Activated CD8-positive, alpha-beta T cell treated with anti-CD3 and anti-CD28 coated beads for 36 hours (primary cell): ENCODE measurements around the gene BCLAF1. TPM values are rescaled to one million over a fixed set of nuclear protein-coding genes. Genes with fewer than 3 reads are reported as not detected.
A peak's percentile ranks its signal among the peaks of the same experiment; 100 is the strongest.

Experiments used
- ATAC-seq: fragments of 200-7000 bp; cut with Tn5 transposase; one replicate; pipeline ENCODE4 v1.10.0; 2021; ENCODE audit warnings: mild to moderate bottlenecking, moderate library complexity
- CTCF ChIA-PET: fragments of 350-600 bp; sonication (Branson Sonifier 250); formaldehyde crosslinking; loops from one replicate; lab custom pipeline; 2021; ENCODE audit warnings: antibody characterized with exemption; lab: Charles Lee
- POLR2A ChIA-PET: fragments of 350-600 bp; sonication (Branson Sonifier 250); formaldehyde crosslinking; loops from one replicate; lab custom pipeline; 2021; ENCODE audit warnings: antibody characterized with exemption; lab: Charles Lee
- DNase-seq: peaks from one replicate; pipeline ENCODE4 v3.0.0-alpha.2; 2020
- H3K27ac Mint-ChIP-seq: one replicate; pipeline ENCODE4 v1.8.0; 2021; ENCODE audit warnings: mild to moderate bottlenecking, mixed read lengths
- H3K27me3 Mint-ChIP-seq: one replicate; pipeline ENCODE4 v1.8.0; 2021; ENCODE audit warnings: mixed read lengths
- H3K36me3 Mint-ChIP-seq: one replicate; pipeline ENCODE4 v1.8.0; 2021; ENCODE audit warnings: low read depth, mixed read lengths
- H3K4me1 Mint-ChIP-seq: one replicate; pipeline ENCODE4 v1.8.0; 2021; ENCODE audit warnings: low read depth, mixed read lengths
- H3K4me3 Mint-ChIP-seq: one replicate; pipeline ENCODE4 v1.8.0; 2021; ENCODE audit warnings: mild to moderate bottlenecking, moderate library complexity, mixed read lengths
- H3K9me3 Mint-ChIP-seq: one replicate; pipeline ENCODE4 v1.8.0; 2021; ENCODE audit warnings: mixed read lengths
- intact Hi-C: fragments of 100-400 bp; cut with micrococcal nuclease; formaldehyde crosslinking; loops from one replicate; pipeline ENCODE4 v1.10.0; 2022
- total RNA-seq, 2 experiments: library from RNA; stranded (reverse); gene quantifications; one replicate each; pipeline ENCODE4 v1.2.3, GENCODE V29; 2021
- TF ChIP-seq, protein P1 (sequence below): fragments of 200-600 bp; IDR thresholded peaks from one replicate; pipeline ENCODE4 v1.8.0; 2022; ENCODE audit warnings: antibody characterized with exemption, mild to moderate bottlenecking

The BCLAF1 gene
- total RNA-seq, 2 experiments from 2014 or later = 128 to 137 TPM

DNA sequence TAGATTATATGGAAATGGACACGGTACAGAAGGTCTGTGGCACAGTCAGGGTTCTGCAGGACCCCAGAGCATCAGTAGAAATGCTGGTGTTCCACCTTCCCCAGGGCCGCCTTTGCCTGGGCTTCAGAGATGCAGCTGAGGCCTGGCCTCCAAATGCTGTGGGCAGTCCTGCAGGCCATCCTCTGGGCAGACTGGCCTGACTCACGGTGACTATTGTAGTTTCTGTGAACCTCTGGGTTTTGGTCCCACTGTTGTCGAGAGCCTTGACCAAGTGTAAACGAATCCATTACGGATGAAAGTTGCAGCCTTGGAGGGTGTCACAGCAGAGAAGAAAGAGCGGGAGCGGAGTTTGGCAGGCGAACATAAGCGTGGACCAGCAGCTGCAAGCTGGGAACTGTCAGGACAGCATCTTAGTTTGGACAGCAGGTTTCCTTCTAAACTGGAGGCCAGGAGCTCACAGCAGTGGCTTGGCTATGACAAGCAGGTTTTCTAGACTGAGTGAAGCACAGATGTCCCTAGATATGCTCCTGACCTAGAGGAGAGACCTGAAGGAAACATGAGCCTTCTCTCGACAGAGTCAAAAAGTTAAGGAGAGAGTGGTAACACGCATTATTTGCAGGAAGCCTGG, 46.2 kb upstream of the BCLAF1 start:
- H3K27me3 Mint-ChIP-seq = no peaks in the 10 kb centered on the region
- no peak for ATAC-seq
- H3K27ac Mint-ChIP-seq = no peak overlapping the region
- no peak for DNase-seq
- H3K4me3 Mint-ChIP-seq = no peak overlapping the region
- H3K36me3 Mint-ChIP-seq = no peaks in the 10 kb centered on the region
- TF ChIP-seq, protein P1, sequence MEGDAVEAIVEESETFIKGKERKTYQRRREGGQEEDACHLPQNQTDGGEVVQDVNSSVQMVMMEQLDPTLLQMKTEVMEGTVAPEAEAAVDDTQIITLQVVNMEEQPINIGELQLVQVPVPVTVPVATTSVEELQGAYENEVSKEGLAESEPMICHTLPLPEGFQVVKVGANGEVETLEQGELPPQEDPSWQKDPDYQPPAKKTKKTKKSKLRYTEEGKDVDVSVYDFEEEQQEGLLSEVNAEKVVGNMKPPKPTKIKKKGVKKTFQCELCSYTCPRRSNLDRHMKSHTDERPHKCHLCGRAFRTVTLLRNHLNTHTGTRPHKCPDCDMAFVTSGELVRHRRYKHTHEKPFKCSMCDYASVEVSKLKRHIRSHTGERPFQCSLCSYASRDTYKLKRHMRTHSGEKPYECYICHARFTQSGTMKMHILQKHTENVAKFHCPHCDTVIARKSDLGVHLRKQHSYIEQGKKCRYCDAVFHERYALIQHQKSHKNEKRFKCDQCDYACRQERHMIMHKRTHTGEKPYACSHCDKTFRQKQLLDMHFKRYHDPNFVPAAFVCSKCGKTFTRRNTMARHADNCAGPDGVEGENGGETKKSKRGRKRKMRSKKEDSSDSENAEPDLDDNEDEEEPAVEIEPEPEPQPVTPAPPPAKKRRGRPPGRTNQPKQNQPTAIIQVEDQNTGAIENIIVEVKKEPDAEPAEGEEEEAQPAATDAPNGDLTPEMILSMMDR = no peak
- no peaks in the 10 kb centered on the region for H3K4me1 Mint-ChIP-seq
- H3K9me3 Mint-ChIP-seq = no peaks in the 10 kb centered on the region
- intact Hi-C loops = no loop called here
- POLR2A ChIA-PET = no interaction called here
- CTCF ChIA-PET = no interaction called here

DNA sequence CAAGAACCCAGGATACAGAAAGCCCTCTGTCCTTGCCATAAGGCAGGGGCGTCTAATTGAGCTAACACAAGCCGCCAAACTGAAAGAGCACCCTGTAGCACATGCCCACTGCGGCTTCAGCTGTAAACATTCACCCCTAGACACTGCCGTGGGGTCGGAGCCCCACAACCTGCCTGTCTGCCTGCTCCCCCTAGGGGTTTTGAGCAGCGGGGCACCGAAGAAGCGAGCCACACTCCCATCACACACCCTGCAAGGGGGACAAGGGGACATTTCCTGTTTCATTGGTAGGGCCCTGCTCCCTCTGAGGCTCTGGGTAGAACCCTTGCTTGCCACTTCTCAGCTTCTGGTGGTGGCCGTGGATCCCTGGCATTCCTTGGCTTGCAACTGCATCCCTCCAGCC, 45.2 kb upstream of the BCLAF1 start:
- TF ChIP-seq, protein P1 = peak; percentile 28
- no peaks in the 10 kb centered on the region for H3K9me3 Mint-ChIP-seq
- no peak overlapping the region for H3K27ac Mint-ChIP-seq
- ChIA-PET POLR2A (no interaction called here), CTCF (no interaction called here)
- ATAC-seq (peak; percentile 24), DNase-seq (peak; percentile 6)
- H3K27me3 Mint-ChIP-seq = no peaks in the 10 kb centered on the region
- no peaks in the 10 kb centered on the region for H3K36me3 Mint-ChIP-seq
- intact Hi-C loops = no loop called here
- no peaks in the 10 kb centered on the region for H3K4me1 Mint-ChIP-seq
- no peak overlapping the region for H3K4me3 Mint-ChIP-seq

DNA sequence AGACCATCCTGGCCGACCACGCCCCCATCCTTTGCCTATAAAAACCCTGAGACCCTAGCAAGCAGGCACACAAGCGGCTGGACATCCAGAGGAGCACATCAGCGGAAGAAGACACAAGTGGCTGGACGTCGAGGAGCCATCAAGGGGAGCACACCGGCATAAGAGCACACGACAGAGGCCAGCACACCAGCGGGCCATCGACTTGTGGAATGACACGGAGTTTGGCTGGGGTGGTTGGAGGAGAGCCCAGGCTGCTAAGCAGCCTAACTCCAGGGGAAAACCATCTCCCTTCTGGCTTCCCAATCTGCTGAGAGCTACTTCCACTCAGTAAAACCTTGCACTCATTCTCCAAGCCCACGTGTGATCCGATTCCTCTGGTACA, 44.8 kb upstream of the BCLAF1 start:
- Mint-ChIP-seq H3K4me1 (no peaks in the 10 kb centered on the region), H3K9me3 (no peaks in the 10 kb centered on the region), H3K4me3 (no peak overlapping the region), H3K27ac (no peak overlapping the region), H3K27me3 (no peaks in the 10 kb centered on the region), H3K36me3 (no peaks in the 10 kb centered on the region)
- ATAC-seq (no peak), DNase-seq (no peak)
- ChIA-PET CTCF (no interaction called here), POLR2A (no interaction called here)
- TF ChIP-seq, protein P1 = no peak
- intact Hi-C loops = no loop called here

DNA sequence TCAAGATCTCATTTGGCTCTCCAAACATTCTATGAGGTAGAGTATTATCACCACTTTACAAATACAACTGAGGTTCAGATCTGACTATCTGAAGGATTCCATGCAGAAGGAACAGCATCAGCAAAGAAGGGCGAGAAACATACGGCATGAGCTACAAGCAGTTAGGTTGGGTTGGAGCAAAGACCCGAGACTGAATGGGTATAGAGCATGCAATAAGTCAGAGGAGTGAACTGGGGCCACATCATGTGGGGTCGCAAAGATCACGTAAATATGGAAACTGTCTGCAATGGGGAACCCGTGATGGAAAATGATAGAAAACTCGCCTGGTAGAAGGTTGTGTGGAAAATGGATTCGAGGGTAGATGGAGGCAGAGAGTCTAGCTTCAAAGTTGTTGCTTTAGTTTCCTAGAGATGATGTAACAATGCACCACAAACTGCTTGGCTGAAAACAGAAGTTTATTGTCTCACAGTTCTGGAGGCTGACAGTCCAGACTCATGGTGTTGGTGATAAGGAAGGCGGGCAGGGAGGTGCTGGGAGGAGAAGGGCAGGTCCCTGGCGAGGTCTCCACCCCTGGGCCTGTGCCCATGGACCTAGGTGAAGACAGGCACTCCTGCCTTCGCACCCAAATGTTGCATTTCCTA, 44.3 kb upstream of the BCLAF1 start:
- intact Hi-C loops = no loop called here
- H3K9me3 Mint-ChIP-seq = no peaks in the 10 kb centered on the region
- POLR2A ChIA-PET = no interaction called here
- CTCF ChIA-PET = interaction anchor here (1.3 kb wide), 1 partner anchor 17 kb away, joined by 3 read pairs; no protein-coding TSS in a partner anchor
- TF ChIP-seq, protein P1 = no peak
- H3K27ac Mint-ChIP-seq = no peak overlapping the region
- H3K4me3 Mint-ChIP-seq = no peak overlapping the region
- DNase-seq = no peak
- H3K4me1 Mint-ChIP-seq = no peaks in the 10 kb centered on the region
- no peaks in the 10 kb centered on the region for H3K27me3 Mint-ChIP-seq
- no peak for ATAC-seq
- no peaks in the 10 kb centered on the region for H3K36me3 Mint-ChIP-seq

DNA sequence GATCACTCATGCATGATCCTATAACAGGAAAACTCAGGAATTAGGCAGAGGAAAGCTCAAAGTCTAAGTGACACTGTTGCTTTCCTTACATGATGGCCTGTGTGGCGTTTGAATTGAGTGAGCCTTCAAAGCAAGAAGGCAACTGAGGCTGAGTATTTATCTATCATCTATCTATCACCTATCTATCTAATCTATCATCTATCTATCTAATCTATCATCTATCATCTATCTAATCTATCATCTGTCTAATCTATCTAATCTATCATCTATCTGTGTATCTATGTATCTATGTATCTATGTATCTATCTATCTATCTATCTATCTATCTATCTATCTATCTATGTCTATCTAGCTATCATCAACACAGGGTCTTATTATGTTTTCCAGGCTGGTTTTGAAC, 41.8 kb upstream of the BCLAF1 start:
- Mint-ChIP-seq H3K27ac (no peak overlapping the region), H3K9me3 (no peaks in the 10 kb centered on the region), H3K27me3 (no peaks in the 10 kb centered on the region), H3K4me3 (no peak overlapping the region), H3K4me1 (no peaks in the 10 kb centered on the region), H3K36me3 (no peaks in the 10 kb centered on the region)
- POLR2A ChIA-PET = no interaction called here
- TF ChIP-seq, protein P1 = no peak
- DNase-seq = no peak
- intact Hi-C loops = no loop called here
- CTCF ChIA-PET = interaction anchor here (1.3 kb wide), 1 partner anchor 219 kb away, joined by 4 read pairs; no protein-coding TSS in a partner anchor
- ATAC-seq = no peak
